ENCODE results near the gene HIPK1.

Gene HIPK1

GRCh38 chr1:113937146-113937545 lies 8.0 kb downstream of the HIPK1 start:
- H3K27ac ChIP-seq (replicated peaks), result peak overlapping the region; percentile 32
- no peak overlapping the region for H3K4me3 ChIP-seq (replicated peaks; ENCODE audit: insufficient read depth, low read length)
- no peaks in the 10 kb centered on the region for H3K27me3 ChIP-seq (ENCODE audit: insufficient read depth, poor library complexity, severe bottlenecking)
- no peak for DNase-seq (ENCODE audit: low read depth in 1 of 2, low spot score in 1 of 2)
- TF ChIP-seq POLR2AphosphoS5 (IDR thresholded peaks at IDR 0.05; ENCODE audit: low read depth) (no peak), GABPA (IDR thresholded peaks at IDR 0.05; ENCODE audit: low read depth) (no peak), REST (IDR thresholded peaks at IDR 0.05; ENCODE audit: insufficient replicate concordance, low read depth) (no peak), SPI1 (IDR thresholded peaks at IDR 0.05; ENCODE audit: borderline replicate concordance, low read depth) (no peak), CTCF (IDR thresholded peaks at IDR 0.05; ENCODE audit: insufficient read depth, low read length) (no peak)

- H3K27me3 ChIP-seq (ENCODE audit: insufficient read depth, poor library complexity, severe bottlenecking), result no peaks in the 10 kb centered on the region
- H3K4me3 ChIP-seq (replicated peaks; ENCODE audit: insufficient read depth, low read length), result no peak overlapping the region
- no peak for DNase-seq (ENCODE audit: low read depth in 1 of 2, low spot score in 1 of 2)
- peak overlapping the region; percentile 81 for H3K27ac ChIP-seq (replicated peaks)
- no peak for TF ChIP-seq CTCF (IDR thresholded peaks at IDR 0.05; ENCODE audit: insufficient read depth, low read length)
- TF ChIP-seq GABPA (IDR thresholded peaks at IDR 0.05; ENCODE audit: low read depth), result no peak
- TF ChIP-seq SPI1 (IDR thresholded peaks at IDR 0.05; ENCODE audit: borderline replicate concordance, low read depth), result no peak
- TF ChIP-seq REST (IDR thresholded peaks at IDR 0.05; ENCODE audit: insufficient replicate concordance, low read depth), result no peak
- no peak for TF ChIP-seq POLR2AphosphoS5 (IDR thresholded peaks at IDR 0.05; ENCODE audit: low read depth)
Observed at GRCh38 chr1:113938192-113938591, 9.1 kb downstream of the HIPK1 start.

- peak; percentile 90 to 94 for DNase-seq (ENCODE audit: low read depth in 1 of 2, low spot score in 1 of 2)
- no peaks in the 10 kb centered on the region for H3K27me3 ChIP-seq (ENCODE audit: insufficient read depth, poor library complexity, severe bottlenecking)
- TF ChIP-seq GABPA (IDR thresholded peaks at IDR 0.05; ENCODE audit: low read depth) (no peak), CTCF (IDR thresholded peaks at IDR 0.05; ENCODE audit: insufficient read depth, low read length) (no peak), SPI1 (IDR thresholded peaks at IDR 0.05; ENCODE audit: borderline replicate concordance, low read depth) (peak; percentile 83; the same call in 1 of the 2 replicates), REST (IDR thresholded peaks at IDR 0.05; ENCODE audit: insufficient replicate concordance, low read depth) (peak; percentile 27), POLR2AphosphoS5 (IDR thresholded peaks at IDR 0.05; ENCODE audit: low read depth) (peak; percentile 89)
- H3K4me3 ChIP-seq (replicated peaks; ENCODE audit: insufficient read depth, low read length), result peak overlapping the region; percentile 8; the same call in 1 of the 2 replicates
- H3K27ac ChIP-seq (replicated peaks), result peak overlapping the region; percentile 81
Observed at GRCh38 chr1:113940365-113941244, 11.5 kb downstream of the HIPK1 start.

Data from HL-60 (cell line).